ENCODE data around the gene NR2C1.
"Not testable (repeated sequence)": the region's sequence is repeated elsewhere in the genome, so short reads cannot be mapped to it uniquely, and the experiment has no call there.

Gene NR2C1

GRCh38 chr12:95003213-95003920 is 70.1 kb downstream of the NR2C1 start, which contains the start of gene NDUFA12:
Gene NDUFA12, minus strand, starts transcription at chr12:95003697. Its CDS starts 17 bp downstream, at chr12:95003680.
- peak; percentile 94 for DNase-seq (ENCODE audit: low read depth, low spot score)

DNA sequence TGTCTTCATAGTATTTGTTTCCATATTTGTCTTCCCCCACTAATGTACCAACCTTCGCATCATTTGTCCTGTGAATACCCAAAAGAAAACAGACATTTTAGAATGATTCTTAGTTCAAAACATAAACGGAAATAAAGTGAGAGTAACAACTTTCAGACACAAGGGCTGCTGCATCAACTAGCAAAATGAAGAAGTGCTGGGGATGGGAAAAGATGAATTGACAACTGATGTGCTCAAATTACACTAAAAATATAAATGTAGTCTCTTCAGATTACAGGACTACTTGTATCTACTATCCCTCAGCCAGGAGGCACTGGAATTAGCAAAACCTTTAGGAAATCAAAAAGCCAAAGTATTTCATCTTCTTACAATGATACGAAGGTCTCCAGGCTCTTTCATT is 70.7 kb downstream of the NR2C1 start:
- DNase-seq (ENCODE audit: low read depth, low spot score) = no peak

GRCh38 chr12:94998326-94998725 is 75.1 kb downstream of the NR2C1 start:
- DNase-seq (ENCODE audit: low read depth, low spot score) = no peak

DNA sequence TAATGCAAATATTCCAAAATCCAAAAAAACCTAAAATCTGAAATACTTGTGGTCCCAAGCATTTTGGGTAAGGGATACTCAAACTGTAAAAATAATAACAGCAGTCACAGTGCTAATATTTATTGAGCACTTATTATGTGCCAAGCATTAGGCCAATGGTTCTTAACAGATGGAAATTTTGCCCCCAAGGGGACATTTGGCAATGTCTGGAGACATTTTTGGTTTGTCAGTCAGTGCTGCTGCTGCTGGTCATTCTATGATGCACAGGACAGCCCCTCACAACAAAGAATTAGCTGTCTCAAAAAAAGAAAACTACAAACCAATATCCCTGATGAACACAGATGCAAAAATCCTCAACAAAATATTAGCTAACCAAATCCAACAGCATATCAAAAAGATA is 75.7 kb downstream of the NR2C1 start:
- no peak for DNase-seq (ENCODE audit: low read depth, low spot score)

GRCh38 chr12:94997061-94997460 is 76.4 kb downstream of the NR2C1 start:
- no peak for DNase-seq (ENCODE audit: low read depth, low spot score)

- DNase-seq (ENCODE audit: low read depth, low spot score) = no peak
These were observed 79.1 kb downstream of the NR2C1 start for GRCh38 chr12:94994312-94994711.

GRCh38 chr12:94993855-94994254 is 79.6 kb downstream of the NR2C1 start:
- not testable (repeated sequence) for DNase-seq (ENCODE audit: low read depth, low spot score)

DNA sequence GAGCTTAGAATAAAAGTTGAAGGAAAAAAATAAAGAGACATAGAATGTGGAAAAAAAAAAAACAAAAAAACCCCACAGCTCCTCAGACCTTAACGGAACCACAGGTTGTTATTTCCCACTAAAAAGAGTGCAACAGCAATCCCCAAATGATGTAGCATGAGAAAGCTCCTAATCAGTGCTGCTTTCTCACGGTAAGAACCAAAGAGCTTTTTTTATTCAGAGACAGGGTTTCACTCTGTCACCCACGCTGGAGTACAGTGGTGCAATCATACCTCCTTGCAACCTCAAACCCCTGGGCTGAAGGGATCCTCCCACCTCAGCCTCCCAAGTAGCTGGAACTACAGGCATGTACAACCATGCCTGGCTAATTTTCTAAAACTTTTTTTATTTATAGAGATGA is 83.2 kb downstream of the NR2C1 start:
- no peak for DNase-seq (ENCODE audit: low read depth, low spot score)

- DNase-seq (ENCODE audit: low read depth, low spot score) = no peak
These were observed 84.9 kb downstream of the NR2C1 start for GRCh38 chr12:94988471-94988870.

GRCh38 chr12:94987801-94988200 is 85.6 kb downstream of the NR2C1 start:
- no peak for DNase-seq (ENCODE audit: low read depth, low spot score)

GRCh38 chr12:94987076-94987669 is 86.2 kb downstream of the NR2C1 start:
- DNase-seq (ENCODE audit: low read depth, low spot score) = no peak

GRCh38 chr12:94985099-94985498 is 88.3 kb downstream of the NR2C1 start:
- DNase-seq (ENCODE audit: low read depth, low spot score) = not testable (repeated sequence)

GRCh38 chr12:94983321-94983720 is 90.1 kb downstream of the NR2C1 start:
- no peak for DNase-seq (ENCODE audit: low read depth, low spot score)

- no peak for DNase-seq (ENCODE audit: low read depth, low spot score)
These were observed 91.0 kb downstream of the NR2C1 start for GRCh38 chr12:94982456-94982855.

- no peak for DNase-seq (ENCODE audit: low read depth, low spot score)
These were observed 92.8 kb downstream of the NR2C1 start for GRCh38 chr12:94980577-94980976.

GRCh38 chr12:94979941-94980340 is 93.5 kb downstream of the NR2C1 start:
- no peak for DNase-seq (ENCODE audit: low read depth, low spot score)

DNA sequence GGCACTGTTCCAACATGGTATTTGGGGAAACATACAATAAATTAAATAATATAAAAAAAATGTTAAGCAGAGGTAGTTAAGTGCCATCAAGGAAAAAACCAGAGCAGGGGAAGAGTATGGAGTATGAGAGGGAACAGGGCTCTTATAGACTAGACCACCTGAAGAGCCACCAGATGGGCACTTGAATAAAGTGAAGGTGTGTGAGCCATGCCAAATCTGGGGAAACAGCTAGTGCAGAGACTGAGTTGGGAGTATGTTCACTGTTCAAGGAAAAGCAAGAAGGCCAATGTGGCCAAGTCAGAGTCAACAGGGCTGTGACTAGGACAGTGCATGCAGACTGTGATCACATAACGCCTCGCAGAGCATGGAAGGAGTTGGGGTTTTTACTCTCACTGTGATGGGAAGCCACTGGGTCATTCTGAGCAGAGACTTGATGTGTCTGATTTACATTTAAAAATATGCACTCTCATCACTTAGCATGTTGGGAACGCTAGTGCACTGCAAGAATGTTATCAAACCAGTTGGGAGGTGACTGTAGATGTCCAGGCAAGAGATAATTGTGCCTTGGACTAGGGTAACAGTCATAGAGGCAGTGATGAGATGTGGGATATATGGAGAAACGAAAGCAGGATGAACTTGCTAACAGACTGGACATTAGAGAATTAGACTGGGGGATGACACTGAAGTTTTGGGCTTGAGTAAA is 95.5 kb downstream of the NR2C1 start:
- no peak for DNase-seq (ENCODE audit: low read depth, low spot score)

- DNase-seq (ENCODE audit: low read depth, low spot score) = no peak
These were observed 100.2 kb downstream of the NR2C1 start for GRCh38 chr12:94973221-94973620.

DNA sequence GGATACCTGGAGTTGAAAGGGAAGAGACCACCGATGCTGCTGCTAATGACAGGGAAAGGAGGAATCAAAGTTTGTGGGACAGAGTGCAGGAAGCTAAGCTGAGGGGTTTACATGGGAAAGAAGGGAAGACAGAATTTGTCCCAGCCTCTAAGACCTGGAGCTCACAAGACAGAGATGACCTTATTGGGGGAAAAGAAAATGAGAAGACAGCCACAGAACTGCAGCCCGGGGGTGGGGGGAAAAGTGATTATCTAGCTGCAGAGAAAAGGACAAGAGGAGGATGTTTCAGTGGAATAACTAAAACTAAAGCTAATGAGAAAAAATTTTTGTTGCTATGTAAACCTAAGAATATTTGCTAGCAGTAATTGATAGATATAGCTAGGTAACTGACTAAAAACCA is 100.6 kb downstream of the NR2C1 start:
- DNase-seq (ENCODE audit: low read depth, low spot score) = no peak

- DNase-seq (ENCODE audit: low read depth, low spot score) = no peak
These were observed 101.5 kb downstream of the NR2C1 start for GRCh38 chr12:94971923-94972322.

DNA sequence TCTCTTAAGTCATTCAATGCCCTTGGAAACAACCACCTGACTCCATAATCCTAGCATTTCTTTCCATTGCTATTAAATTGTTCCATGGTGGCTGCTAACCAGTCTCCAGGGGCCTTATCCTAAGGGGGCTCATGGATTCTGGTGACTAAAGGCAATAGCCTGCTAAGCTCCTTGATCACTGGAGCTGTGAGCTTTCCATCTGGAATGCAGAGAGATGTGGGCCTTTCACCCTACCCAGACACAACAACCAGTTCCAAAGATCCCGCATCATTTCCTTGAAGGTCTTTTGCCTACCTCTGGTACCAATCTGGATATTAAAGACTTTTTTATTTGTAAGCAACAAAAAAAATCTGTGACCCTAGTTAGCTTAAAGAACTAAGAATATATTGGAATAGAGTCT is 102.9 kb downstream of the NR2C1 start:
- no peak for DNase-seq (ENCODE audit: low read depth, low spot score)

Data from brain pericyte (primary cell).